GM18505 (cell line): ENCODE results near the gene MTHFD1.

ENCODE experiments used
- ATAC-seq: cut with Tn5 transposase; IDR thresholded peaks from one replicate; pipeline ENCODE4 v1.9.1; 2021; ENCODE audit not compliant: unreplicated experiment
- POLR2A ChIP-seq: IDR thresholded peaks from 4 replicates; pipeline ENCODE4 v1.6.1; 2011; ENCODE audit warnings: borderline replicate concordance; ENCODE audit not compliant: insufficient read depth, insufficient read length; ENCODE audit errors: extremely low read depth

The MTHFD1 gene

DNA sequence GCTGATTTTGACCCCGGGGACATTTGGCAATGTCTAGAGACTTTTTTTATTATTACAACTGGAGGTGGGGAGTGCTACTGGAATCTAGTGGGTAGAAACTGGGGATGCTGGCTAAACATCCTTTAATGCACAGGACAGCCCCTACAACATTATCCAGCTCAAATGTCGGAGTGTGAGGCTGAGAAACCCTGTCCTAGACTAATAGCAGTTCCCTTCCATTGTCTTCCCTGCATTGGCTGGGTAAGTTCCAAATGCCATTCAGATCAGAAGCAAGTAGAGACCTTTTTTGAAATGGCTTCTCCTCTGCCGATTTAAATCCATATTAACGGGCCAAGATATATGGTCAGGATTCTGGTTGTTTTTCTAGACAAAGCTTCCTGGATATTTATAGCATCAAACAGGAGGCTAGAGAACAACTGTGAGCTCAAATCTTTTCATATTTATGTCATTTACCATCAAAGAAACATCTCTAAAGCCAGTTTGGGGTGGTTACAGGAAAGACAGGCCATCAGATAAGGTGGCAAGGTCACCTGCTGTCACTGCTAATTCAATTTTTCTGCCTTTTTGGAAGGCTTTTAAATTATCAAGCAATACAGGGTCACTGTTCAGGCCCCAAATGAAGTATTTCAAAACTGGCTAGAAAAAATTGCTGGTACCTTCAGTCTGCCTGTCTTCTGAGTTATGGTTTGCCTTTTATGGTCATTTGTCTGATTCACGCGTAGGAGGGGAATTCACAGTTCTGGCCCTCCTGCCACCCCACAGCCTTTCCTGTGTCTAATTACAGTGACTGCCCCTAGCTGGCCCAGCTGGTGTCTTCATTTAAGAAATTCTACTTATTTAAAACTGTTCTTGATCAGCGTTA lies 57.1 kb downstream of the MTHFD1 start:
- peak; percentile 92 for ATAC-seq
- TF ChIP-seq POLR2A: peak; percentile 55

DNA sequence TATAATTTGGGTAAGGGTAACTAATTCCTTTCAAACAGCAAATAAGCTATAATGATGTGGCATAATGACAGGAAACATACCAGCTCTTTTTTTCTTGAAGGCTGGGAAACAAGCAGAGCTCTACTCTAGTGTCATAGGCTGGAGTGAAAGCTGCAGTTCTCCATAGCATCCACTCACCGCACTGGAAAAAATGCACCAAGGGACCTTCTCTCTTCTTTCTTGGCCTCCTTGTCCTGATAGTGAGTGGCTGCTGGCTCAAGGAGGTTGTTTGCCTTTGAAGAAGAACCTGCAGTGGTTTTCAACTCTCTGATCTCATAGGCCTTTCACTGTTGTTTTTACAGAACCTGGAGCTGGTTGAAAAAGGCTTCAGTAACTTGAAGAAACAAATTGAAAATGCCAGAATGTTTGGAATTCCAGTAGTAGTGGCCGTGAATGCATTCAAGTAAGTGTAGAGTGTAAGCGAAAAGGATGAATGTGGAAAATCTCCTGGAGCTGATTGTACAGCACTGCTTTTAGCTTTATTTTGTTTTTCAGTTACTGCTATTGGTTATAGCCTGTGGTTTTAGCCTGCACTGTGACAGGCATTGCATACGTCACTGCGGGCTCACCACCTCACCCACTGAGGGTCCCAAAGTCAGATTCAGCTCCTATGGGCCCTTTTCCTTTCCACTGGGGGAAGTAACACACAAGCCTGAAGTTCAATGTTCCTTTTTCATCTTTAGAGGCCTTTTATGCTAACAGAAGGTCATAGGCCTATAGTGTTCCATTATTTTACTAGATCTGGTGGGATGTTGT lies 59.9 kb downstream of the MTHFD1 start:
- TF ChIP-seq POLR2A: no peak

DNA sequence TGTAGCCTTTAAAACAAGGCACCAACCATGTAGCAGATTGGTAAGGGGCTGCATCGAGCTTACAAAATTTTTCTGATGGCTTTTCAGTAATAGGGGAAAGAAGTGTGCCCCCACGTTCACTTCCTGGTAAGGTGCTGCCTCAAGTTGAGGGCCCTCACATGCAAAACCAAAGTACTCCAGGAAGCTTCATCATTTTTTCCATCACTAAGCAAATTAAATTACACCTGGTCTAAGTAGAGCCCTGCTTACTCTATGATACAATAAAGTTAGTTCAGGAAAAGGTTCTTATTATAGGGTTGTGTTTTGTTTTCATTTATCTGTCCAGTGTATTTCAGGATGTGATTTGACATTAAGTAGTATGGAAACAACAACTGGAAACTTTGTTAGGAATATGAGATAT lies 62.1 kb downstream of the MTHFD1 start:
- TF ChIP-seq POLR2A: no peak
- no peak for ATAC-seq

More for the DNA sequence above, 59.9 kb downstream of the MTHFD1 start:
- no peak for ATAC-seq

DNA sequence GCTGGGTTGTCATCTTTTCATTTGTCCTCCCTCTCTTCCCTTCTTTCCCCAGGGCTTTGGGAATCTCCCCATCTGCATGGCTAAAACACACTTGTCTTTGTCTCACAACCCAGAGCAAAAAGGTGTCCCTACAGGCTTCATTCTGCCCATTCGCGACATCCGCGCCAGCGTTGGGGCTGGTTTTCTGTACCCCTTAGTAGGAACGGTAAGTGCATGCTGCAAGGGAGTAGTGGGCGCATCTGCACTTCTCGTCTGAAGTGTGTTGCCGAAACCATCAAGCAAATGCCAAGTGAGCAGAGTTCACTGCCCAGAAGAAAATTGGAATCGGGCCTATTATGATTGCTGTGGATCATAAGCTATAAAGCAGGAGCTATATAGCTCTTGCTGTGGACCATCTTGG lies 66.5 kb downstream of the MTHFD1 start:
- no peak for TF ChIP-seq POLR2A
- ATAC-seq: no peak

DNA sequence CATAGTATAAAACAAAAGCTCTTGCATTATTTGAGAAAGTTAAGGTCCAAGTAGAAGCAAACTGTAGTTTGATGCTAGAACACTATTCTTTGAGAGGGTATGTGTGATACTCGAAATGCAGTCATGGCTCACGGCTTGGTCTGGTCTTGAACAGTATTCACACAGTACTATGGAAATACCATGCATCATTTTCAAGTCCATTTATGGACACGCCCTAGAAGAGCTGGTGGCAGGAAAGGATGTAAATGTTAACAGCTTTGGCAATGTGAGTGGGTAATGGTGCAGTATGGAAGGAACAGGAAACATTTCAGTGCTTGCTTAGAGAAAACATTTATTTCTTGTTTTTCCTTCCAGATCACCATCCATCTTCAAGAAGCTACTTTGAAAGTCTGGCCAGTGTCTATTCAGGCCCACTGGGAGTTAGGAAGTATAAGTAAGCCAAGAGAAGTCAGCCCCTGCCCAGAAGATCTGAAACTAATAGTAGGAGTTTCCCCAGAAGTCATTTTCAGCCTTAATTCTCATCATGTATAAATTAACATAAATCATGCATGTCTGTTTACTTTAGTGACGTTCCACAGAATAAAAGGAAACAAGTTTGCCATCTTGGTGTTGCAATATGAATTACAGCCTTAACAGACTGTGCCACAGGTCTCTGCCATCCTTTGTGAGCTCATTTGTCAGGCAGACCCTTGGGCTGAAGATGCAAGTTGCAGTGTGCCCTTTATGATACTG lies 71.4 kb downstream of the MTHFD1 start:
- no peak for ATAC-seq

DNA sequence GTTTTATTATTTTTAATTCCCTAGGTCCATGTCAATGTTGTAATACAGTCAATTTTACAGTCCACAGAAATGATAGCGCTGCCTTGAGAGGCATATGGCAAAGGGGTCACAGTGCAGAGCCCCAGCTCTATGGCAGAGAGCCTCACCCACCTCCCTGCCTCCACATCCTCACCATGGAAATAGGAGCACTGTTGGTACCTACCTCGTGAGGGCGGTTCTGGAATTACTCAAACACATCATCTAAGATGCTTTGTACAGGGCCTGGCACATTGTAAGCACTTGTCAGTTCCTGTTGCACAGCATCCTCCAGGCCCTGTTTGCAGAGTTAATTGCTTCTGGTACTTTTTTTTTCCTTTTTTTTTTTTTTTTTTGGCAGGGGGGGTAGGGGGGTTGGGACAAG lies 73.1 kb downstream of the MTHFD1 start:
- ATAC-seq: no peak
- no peak for TF ChIP-seq POLR2A

More for the DNA sequence above, 71.4 kb downstream of the MTHFD1 start:
- TF ChIP-seq POLR2A: no peak

DNA sequence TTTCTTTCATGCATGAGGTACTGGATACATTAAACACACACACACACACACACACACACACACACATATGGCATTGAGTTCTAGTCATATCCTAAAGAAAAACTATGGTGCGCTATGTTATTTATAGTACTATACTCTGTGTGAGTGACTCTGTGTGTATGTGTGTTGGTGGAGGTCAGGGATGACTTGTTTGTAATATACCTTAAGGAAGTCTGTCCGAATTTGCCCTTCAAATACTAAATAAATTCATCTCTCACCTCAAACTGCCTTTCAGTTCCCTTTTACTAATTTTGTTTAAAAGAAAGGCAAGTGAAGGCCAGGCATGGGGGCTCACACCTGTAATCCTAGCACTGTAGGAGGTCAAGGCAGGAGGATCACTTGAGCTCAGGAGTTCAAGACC lies 75.0 kb downstream of the MTHFD1 start:
- no peak for ATAC-seq
- TF ChIP-seq POLR2A: no peak

DNA sequence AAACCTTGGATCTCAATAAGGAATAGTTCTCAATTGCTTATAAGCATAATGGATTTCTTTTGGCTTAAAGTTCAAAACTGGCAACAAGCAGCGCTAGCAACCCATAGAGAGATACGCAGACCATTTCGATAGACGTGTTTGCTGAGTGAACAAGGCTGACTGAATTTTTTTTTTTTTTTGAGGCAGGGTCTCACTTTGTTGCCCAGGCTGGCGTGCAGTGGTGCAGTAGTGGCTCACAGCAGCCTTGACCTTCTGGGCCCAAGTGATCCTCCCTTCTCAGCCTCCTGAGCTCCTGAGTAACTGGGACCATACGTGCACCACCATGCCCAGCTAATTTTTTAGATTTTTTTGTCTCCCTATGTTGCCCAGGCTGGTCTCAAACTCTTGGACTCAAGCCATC lies 75.7 kb downstream of the MTHFD1 start:
- no peak for ATAC-seq
- TF ChIP-seq POLR2A: no peak

DNA sequence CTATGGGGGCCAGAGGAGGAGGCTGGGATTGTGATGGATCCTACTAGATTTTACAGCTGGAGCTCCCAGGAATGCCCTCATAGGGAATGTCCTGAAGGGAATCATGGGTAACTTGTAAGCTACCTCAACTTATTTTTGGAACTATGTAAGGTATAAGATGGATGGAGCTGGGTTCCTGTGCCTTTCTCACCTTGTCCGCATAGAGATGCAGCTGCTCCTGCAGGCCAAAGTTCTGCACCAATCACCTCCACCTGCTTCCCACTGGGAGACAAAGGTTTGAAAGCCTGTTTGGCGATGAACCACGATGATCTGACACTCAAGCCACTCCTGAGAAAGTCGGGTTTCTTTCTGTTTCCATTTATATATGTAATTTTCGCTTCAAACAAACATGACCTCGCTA lies 76.5 kb downstream of the MTHFD1 start:
- ATAC-seq: no peak
- TF ChIP-seq POLR2A: no peak

DNA sequence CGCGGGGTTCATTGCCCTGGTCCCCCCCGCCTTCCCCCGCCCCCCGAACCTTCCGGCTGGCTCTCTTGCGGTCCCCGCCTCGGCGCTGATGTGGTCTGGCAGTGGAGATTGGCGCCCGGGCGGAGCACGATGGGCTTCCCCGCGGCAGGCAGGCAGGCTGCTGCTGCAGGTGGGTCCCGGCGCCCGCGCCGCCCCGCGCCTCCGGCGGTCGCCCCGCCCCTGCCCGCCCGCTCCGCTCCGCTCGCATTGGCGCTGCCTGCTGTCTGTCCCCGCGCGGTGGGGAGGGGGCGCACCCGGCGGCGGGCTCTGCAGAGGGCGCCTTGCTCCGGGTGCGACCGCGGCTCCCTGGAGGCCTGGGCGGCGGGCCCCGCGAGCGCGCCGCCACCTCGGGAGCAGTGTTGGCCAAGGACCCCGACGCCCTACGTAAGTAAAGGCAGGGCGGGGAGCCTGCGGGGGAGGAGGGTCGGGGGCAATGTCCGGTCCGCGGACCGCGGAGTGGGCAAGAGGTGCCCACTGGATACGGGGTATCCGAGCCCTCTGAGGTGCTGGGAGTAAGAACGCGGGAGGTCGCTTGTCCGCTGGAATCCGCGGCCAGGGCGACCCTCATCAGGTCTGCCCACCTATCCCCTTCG lies 77.2 kb downstream of the MTHFD1 start, which contains the start of gene AKAP5:
Gene AKAP5, plus strand, starts transcription at position 309 of the 632 bp plus-strand sequence. CDS start 2,896 bp downstream, outside the sequence.
- peak; percentile 61 for ATAC-seq
- TF ChIP-seq POLR2A: no peak

DNA sequence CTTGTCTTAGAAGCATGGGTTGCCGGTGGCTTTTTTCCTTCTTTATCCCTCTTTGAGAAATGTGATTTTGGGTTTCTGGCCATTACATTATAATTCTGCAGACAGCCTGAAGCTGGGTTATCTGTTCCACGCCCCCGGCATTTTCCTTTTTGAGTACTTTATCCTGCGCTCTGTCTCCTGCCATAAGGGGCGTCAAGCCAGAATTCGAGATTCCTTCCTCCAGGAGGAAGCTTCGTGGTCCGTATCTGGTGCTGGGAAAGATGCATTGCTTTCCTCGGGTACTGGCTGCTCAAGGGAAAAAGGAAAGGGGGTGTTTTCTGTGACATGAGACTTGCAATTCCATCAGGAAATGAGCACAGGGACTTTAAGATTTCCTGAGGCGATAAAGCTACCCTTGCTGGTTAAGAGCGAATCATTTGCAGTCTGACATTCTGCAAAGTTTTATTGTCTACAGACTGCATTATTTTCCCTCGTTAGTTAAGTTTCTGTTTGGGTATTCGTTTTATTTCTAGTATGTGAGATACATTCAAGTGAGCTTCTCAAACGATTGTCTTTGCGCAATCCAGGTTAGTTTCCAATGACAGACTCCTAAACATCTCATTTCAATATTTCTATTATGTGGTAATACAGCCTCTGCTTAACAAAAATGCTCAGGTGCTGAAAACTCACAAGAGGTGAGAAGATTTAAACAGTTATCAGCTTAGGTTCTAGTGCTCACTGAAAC lies 77.8 kb downstream of the MTHFD1 start:
- no peak for TF ChIP-seq POLR2A
- no peak for ATAC-seq

DNA sequence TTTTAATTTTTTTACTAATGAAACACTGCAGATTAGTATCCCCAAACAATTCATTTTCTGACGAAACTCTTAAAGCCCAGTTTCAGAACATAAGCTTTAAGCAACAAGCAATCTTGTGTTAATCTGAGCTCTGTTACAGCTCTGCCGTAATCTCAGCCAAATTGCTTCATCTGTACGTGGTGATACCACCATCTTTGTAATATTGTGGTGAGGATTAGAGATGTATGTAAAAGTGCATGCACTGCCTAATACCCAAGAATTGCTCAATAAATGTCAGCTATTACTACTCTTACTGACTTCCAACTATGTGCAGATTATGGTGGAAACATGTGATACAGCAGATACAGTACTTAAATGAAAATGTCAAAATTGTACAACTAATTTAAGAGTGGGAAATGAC lies 78.9 kb downstream of the MTHFD1 start:
- no peak for ATAC-seq
- no peak for TF ChIP-seq POLR2A
